OCI-M2 (cell line): ENCODE results near the gene HLA-DQA1.
"Not testable (repeated sequence)": the region's sequence is repeated elsewhere in the genome, so short reads cannot be mapped to it uniquely, and the experiment has no call there.

Experiments used
- DNase-seq: peaks from one replicate; lab custom pipeline; 2025; ENCODE audit not compliant: unreplicated experiment; lab: John Stamatoyannopoulos, UW

HLA-DQA1 gene

DNA sequence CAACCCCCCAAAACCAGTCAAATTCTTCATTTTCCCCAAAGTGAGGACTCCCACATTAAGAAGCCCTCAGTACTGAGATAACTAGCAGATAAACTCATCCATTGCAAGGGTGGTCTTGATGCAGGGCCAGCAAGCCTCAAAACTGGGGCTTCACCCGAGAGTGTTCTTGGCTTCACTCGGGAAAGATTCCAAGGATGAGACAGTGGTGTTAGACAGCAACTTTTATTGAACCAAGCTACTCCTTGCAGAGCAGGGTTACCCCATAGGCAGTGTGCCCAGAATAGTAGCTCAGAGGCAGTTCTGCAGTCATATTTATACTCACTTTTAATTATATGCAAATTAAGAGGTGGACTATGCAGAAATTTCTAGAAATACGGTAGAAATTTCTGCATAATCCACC is 15.8 kb upstream of the HLA-DQA1 start:
- DNase-seq, result no peak

DNA sequence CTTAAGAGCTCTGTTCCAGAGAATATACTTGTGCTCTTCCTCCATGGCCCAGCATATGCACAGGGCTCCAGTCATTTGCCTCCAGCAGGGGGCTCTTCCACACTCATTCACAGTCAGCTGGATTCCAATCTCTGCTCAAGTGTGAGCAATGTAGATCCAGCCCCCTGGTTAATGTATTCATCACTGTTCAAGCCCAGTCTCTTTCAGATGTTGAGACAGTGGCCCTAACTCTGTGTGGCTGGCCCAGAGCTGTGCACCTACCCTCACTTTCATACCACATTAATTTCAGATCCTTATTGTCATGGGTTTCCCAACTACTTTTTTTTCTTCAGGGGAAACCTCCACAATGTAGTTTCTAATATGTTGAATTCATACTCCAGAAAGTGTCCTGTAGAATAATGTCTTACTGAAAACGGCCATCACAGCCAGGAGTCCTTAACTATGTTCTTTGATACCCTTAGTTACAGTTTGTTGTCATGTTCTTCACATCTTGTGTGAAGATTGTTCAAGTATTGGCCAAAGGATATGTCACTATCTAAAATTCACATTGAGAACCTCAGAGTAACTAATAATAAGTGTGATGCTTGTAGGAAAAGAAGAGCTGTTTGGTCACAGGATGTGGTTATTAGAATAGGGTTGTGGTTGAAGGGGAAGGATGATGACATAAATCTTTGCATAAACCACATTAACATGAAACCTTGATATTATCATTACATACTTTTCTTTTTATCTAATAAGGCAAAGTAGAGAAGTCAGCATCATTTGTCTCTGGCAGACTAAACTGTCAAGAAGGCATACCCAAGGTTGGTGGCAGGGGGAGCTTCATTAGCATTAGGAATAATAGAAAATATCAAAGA is 14.4 kb upstream of the HLA-DQA1 start:
- DNase-seq, result no peak

DNA sequence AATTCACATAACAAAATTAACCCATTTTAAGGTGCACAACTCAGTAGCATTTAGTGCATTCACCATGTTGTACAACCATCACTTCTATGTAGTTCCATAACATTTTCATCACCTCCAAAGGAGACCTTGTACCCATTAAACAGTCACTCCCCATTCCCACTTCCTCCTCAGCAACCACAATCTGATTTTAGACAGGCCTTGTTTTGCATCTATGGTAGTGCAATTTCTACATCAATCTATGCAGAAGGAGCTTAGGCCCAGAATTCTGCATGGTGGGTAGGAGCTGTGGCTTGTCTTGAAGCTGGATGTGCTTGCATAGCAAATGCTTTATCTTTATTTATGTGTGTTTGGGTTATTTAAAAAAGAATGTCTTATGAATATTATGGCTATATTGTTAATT is 13.5 kb upstream of the HLA-DQA1 start:
- DNase-seq, result no peak

DNA sequence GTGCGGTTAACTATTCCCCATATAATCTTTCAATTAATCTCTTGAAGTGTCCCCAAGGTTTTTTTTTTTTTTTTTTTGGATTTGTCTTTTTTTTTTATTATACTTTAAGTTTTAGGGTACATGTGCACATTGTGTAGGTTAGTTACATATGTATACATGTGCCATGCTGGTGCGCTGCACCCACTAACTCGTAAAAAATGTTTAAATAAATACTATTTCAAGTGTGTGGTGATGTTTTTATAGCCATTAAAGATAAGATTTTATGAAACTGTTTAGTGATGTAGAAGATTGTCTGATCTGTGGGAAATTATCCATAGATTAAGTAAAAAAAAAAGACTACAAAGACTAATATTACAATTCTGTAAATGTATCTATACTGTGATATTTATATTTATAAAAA is 12.6 kb upstream of the HLA-DQA1 start:
- DNase-seq, result no peak

DNA sequence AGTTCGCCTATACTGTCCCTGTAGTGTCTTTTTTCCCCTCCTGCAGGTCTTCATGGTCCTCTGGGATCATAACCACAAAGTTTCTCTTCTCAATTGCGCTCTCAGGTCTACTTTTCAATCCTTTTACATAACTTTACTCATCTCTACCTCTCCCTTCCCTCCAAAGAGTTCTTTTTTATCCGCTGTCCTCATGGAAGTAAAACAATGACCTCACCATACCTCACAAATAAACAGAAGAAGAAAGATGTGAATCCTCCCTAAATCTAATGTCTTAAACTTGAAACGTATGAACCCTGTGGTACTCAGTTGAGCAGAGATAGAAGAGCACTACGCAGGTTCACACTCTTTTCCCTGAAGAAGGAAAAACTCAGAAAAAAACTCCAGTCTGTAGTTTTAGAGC is 12.1 kb upstream of the HLA-DQA1 start:
- DNase-seq, result no peak

DNA sequence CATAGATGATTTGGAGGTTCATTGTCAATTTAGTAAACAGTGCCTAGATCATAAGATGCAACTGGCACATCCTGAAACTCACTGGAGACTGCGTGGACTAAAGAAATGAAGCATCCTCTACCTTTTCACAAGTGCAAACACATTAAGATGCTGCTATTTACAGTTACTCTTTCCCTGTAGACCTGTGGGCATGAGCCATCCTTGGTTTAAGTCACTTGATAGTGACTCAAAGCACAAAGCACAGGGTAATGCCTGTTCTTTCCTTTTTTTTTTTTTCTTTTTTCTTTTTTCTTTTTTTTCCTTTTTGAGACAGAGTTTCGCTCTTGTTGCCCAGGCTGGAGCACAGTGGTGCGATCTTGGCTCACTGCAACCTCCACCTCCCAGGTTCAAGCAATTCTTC is 10.0 kb upstream of the HLA-DQA1 start:
- no peak for DNase-seq

DNA sequence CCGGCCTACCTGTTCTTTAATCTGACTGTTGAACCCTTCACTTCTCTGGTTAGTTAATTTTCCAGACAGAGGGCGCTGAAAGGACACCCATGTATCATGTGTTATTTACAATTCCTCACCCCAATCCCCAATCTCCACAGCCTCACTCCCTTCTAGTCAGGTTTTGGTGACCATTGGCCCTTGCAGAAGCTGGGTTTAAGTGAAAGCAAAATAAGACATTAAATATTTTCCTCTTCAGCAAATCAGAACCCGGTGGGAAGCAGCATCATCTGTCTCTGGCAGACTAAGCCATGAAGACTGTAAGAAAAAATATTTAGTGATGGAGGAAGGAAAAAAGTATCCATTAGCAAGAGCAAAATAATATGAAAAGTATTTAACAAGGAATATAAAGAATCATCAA is 9.4 kb upstream of the HLA-DQA1 start:
- no peak for DNase-seq

DNA sequence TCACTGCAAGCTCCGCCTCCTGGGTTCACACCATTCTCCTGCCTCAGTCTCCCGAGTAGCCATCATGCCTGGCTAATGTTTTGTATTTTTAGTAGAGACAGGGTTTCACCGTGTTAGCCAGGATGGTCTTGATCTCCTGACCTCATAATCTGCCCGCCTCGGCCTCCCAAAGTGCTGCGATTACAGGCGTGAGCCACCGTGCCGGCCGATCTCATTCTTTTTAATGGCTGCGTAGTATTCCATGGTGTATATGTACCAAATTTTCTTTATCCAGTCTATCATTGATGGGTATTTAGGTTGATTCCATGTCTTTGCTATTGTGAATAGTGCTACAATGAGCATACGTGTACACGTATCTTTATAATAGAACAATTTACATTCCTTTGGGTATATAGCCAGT is 7.4 kb upstream of the HLA-DQA1 start:
- DNase-seq, result not testable (repeated sequence)

DNA sequence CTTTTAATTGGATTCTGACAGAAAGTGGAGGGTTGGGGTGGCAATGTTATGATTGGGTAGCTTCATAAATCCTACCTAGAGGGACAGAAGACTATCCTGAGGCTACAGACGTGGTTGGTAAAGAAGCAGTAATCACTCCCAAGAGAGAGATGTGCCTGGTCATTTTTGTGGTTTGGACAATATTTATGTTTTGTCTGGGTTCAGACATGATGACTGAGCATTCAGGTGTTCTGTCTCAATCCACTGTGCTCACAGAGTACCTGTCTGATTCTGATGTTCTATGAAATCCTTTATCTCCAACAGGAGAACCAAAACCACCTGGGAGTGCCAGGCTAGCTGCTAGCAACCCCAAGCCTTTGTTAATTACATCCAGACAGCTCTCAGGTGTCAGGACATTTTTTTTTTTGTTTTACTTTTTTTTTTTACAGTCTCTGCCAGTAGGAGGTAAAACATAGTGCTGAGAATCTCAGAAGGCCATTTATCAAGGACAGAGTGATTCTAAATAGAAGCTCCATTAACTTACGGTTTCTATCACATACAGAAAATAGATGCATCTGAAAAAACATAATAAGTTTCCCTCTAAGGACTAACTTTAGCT is 1.6 kb upstream of the HLA-DQA1 start:
- no peak for DNase-seq

DNA sequence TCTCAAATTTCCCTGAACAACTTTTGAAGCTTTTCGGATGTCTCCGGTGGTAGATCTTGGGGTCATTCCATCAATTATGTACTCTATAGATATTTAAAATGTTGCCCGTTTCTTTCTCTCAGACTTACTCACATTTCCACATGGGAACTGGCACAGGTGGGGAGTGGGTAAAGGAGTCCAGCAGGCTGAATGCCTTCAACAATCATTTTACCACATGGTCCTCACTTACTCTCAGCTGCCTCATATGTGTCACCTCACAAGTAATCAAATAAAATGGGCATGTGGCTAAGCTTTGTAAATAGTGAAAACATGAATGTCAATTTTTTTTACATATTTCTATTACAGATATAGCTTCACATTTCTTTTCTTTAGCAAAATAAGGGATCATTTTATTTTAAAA is 677 bp downstream of the HLA-DQA1 start:
- DNase-seq, result no peak

DNA sequence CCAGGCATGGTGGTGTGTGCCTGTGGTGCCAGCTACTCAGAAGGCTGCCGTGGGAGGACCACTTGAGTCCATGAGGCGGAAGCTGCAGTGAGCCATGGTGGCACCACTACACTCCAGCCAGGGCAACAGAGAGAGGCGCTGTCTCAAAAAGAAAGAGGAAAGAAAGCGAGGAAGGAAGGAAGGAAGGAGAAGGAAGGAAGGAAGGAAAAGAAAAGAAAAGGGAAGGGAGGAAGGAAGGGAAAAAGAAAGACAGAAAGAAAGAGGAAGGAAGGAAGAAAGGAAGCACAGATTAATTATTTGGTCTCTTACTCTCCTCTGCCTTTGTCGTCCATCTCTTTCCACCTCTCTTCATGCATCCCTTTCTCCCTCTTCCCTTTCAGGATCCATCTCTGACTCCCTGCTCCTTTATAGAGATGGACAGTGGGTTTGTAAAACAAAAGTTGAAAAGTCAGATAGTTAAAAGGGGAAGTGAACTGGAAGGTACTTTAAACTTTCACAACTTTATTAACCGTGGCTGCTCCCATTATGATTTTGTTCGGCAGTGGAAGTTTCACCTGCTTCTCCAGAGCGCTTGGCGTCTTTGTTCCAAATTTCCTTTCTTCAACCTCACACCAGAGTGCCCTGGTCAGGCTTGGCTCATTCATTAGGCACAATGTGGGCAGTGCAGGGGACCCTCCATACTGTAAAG is 1.5 kb downstream of the HLA-DQA1 start:
- no peak for DNase-seq

DNA sequence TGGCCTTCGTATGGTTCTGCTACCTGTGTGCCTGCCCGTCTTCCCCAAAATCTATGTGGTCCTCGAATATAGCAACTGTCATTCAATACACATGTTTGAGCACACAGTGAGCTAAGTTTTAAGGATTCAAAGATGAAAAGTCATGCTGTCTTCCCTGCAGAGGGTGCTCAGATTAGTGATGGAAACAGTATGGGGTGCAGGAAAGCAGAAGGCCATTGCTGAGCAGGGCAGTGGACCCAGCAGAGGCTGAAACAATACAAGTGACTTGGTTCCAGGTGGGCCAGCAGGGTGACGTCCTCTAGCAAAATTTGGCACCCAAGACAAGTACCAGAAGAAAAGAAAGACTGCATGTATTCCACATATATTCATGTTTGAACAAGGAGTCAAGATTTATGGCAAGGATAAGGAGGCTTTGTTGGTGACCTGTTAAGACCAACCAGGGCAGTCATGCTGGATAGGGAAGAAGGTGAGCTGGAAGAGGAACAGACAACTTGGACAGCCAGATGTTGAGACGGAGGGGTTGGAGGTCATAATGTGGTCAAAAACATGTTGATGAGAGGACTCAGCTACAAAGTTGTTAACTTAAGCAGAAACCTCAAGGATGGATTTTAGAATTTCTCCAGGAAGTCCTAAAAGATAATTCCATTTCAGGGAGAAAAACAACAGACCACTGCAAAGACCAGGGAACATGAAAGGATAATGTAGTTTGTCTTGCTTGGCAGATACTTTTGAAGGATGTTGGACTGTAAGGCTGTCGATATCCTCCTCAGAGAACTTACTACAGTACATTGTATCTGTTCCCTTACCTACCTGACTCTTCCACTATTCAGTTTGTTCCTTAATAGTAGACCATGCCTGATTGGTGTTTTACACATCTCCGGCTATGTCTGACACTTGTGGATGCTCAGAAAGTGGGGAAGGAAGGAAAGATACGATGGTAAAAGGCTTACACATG is 2.5 kb downstream of the HLA-DQA1 start:
- DNase-seq, result no peak

DNA sequence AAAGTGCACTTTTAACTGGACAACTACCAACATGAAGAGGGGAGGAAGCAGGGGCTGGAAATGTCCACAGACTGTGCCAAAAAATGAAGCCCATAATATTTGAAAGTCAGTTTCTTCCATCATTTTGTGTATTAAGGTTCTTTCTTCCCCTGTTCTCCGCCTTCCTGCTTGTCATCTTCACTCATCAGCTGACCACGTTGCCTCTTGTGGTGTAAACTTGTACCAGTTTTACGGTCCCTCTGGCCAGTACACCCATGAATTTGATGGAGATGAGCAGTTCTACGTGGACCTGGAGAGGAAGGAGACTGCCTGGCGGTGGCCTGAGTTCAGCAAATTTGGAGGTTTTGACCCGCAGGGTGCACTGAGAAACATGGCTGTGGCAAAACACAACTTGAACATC is 3.9 kb downstream of the HLA-DQA1 start:
- no peak for DNase-seq

DNA sequence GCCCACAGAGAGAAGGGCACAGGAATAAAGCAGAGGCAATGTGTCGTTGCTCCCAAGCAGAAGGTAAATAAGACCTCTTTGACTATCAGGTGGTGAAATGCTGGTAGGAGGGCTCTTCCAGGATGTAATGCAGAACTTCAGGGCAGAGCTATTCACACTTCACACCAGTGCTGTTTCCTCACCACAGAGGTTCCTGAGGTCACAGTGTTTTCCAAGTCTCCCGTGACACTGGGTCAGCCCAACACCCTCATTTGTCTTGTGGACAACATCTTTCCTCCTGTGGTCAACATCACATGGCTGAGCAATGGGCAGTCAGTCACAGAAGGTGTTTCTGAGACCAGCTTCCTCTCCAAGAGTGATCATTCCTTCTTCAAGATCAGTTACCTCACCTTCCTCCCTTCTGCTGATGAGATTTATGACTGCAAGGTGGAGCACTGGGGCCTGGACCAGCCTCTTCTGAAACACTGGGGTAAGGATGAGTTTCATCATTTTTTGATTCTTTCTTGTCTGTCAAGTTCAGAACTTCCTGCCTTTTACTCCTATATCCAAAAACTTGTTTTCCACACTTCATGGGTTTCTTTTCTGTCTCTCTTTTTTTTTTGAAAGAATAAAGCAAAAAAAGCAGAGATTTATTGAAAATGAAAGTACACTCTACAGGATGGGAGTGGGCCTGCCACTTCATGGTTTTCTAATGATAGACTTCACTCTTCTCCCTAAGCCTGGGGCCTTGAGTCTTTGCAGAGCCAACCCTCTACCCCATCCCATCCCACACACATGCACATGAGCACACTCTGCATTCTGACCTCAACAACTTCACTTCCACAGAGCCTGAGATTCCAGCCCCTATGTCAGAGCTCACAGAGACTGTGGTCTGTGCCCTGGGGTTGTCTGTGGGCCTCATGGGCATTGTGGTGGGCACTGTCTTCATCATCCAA is 4.8 kb downstream of the HLA-DQA1 start:
- DNase-seq, result not testable (repeated sequence)

DNA sequence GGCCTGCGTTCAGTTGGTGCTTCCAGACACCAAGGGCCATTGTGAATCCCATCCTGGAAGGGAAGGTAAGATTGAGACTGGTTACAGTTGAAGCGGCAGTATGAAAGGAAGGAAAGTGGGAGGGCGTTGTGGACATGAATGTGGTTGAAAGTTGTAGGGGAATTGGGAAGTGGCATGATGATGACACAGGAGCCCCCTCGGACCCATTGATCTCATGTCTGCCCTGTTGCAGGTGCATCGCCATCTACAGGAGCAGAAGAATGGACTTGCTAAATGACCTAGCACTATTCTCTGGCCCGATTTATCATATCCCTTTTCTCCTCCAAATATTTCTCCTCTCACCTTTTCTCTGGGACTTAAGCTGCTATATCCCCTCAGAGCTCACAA is 5.5 kb downstream of the HLA-DQA1 start:
- DNase-seq, result no peak

DNA sequence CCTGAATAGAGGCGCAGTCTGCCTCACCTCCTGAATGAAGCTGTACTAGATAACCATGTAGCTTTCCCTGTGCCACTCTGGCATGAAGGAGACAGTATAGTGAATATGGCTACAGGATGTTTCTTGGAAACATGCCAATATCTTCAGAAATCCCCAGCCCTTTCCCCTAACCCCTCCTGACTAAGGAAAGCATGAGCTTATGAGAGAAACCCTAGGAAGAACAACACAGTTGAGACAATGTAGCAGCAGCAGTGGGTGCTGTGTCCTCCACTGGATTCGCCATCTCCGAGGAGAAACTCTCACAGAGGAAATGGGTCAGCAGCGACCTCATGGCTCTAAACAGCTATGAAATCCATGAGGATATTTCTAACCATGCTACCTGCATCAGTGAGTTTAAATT is 6.7 kb downstream of the HLA-DQA1 start:
- DNase-seq, result no peak

DNA sequence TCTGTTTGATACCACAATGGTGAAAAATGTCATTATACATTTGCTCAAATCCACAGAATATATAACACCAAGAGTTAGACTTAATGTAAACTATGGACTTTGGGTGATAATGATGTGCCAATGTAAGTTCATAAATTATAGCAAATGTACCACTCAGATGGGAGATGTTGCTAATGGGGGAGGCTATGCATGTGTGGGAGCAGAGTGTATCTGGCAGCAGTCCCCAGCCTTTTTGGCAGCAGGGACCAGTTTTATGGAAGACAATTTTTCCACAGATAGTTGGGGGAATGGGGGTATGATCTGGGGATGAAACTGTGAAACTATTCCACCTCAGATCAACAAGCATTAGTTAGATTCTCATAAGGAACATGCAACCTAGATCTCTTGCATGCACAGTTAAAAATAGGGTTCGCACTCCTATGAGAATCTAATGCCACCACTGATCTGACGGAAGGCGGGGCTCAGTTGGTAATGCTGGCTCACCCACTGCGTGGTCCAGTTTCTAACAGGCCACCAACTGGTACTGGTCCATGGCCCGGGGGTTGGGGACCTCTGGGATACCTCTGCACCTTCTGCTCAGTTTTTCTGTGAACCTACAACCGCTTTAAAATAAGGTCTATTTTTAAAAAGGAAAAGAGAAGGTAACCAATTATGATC is 8.0 kb downstream of the HLA-DQA1 start:
- no peak for DNase-seq

DNA sequence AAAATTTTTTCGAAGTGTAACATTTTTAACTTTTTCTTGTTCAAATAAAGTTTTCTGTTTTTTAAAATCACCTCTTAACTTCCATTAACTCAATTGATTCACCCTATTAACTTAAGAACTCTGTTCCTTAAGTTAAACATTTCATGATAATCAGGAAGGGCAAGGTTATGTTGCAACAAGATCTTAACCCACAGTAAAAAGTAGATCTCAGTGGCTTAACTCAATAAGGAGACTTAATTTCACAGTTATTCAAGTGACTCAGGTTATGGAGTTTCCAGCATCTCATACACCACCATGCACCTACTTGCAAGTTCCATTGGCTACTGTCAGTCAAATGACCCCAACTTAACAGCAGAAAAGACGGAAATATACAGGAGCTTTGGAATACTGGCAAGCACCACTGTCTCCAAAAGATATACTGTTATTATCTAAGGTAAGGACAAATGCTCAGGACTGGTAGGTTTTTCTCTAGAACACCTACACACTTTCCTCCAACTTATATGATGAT is 18.1 kb downstream of the HLA-DQA1 start:
- DNase-seq, result no peak

DNA sequence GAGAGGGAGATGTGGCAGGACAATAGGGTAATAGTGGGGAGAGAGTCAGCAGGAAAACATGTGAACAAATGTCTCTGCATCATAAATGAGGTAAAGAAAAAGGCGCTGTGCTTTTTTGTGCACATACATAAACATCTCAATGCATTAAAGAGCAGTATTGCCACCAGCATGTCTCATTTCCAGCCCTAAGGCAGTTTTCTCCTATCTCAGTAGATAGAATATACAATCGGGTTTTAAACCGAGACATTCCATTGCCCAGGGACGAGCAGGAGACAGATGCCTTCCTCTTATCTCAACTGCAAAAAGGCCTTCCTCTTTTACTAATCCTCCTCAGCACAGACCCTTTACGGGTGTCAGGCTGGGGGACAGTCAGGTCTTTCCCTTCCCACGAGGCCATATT is 20.1 kb downstream of the HLA-DQA1 start:
- not testable (repeated sequence) for DNase-seq
